Camera-type eye (tissue), 1 donor: ENCODE data around the gene MOCS1. TPM values are rescaled to one million over a fixed set of nuclear protein-coding genes. Genes with fewer than 3 reads are reported as not detected.

ENCODE experiments used
- total RNA-seq: library from RNA; depleted of rRNA; stranded (reverse); fragments of >200 nt; gene quantifications from one replicate; pipeline ENCODE4 v1.2.3, GENCODE V29; 2014

MOCS1 gene
- 20.8 TPM for total RNA-seq

DNA sequence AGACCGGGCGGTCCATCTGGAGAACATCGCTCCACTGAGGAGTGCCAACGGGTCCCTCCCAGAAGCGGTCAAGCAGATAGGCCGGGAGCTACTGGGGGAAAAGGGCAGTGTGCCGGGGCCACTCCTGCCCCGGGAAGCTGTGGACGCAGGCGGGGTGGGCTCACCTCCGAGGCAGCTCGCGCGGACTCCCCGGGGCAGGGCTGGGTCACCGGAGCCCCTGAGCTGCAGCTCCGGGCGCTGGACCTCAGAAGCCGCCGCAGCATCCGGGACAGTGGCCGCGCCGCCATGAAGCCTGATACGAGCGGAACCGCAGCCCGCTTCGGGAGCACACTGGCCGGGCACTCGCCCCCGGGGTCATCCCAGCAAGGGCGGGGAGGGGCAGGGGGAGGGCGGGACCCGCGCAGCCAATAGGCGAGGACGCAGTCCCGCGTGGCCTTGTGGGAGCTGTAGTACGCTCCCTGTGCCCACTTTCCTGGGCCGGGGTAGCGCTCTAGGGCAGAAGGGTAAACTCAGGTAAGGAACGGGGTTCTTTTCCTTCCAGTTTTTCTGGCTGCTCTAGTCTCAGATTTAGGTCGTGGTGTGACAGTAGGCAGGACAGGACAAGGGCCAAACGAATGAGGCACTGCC lies at the start of gene MOCS1:
Gene MOCS1, minus strand, starts transcription at position 332 of the 627 bp plus-strand sequence. Its CDS starts 45 bp downstream, at position 287.

Other genes starting within 250 kb of the MOCS1 start
- 6.2 TPM for gene KIF6, start 209.1 kb downstream of the MOCS1 start, total RNA-seq
- 28.1 TPM for gene DAAM2, start 142.1 kb downstream of the MOCS1 start, total RNA-seq